Liver (tissue), 9 donors: ENCODE data around the gene TMEM273. TPM values are rescaled to one million over a fixed set of nuclear protein-coding genes. Genes with fewer than 3 reads are reported as not detected.

Source experiments
- DNase-seq: peaks from one replicate; pipeline ENCODE4 v3.0.0-alpha.2; 2017; ENCODE audit warnings: low spot score
- H3K27ac ChIP-seq, 2 donors: one replicate each; pipeline ENCODE4 v1.7.0; 2013; ENCODE audit warnings: inconsistent platforms in 2 of 2, low read length in 2 of 2, control low read depth in 1 of 2, low read depth in 1 of 2, mild to moderate bottlenecking in 1 of 2
- H3K27me3 ChIP-seq, 4 donors: one replicate each; pipeline versions ENCODE4 v1.6.1 to v1.7.0; 2013; ENCODE audit warnings: low read length in 3 of 4, inconsistent platforms in 1 of 4, mild to moderate bottlenecking in 1 of 4, moderate library complexity in 1 of 4; ENCODE audit not compliant: control insufficient read depth in 4 of 4, insufficient read depth in 4 of 4
- H3K36me3 ChIP-seq, 4 donors: one replicate each; pipeline versions ENCODE4 v1.6.1 to v1.7.0; 2013; ENCODE audit warnings: low read length in 3 of 4, mild to moderate bottlenecking in 3 of 4, low read depth in 1 of 4, moderate library complexity in 1 of 4; ENCODE audit not compliant: control insufficient read depth in 4 of 4, insufficient read depth in 3 of 4
- H3K4me1 ChIP-seq, 4 donors: one replicate each; pipeline versions ENCODE4 v1.6.1 to v1.7.0; 2013; ENCODE audit warnings: low read length in 3 of 4, mild to moderate bottlenecking in 3 of 4, moderate library complexity in 1 of 4; ENCODE audit not compliant: control insufficient read depth in 4 of 4, insufficient read depth in 4 of 4
- H3K4me3 ChIP-seq, 3 donors: one replicate each; pipeline versions ENCODE4 v1.6.1 to v1.7.0; 2013; ENCODE audit warnings: low read length in 3 of 3, control low read depth in 1 of 3, low read depth in 1 of 3, mild to moderate bottlenecking in 1 of 3
- H3K9ac ChIP-seq, 2 donors: one replicate each; pipeline ENCODE4 v1.7.0; 2013; ENCODE audit warnings: low read length in 2 of 2, mild to moderate bottlenecking in 2 of 2, moderate library complexity in 2 of 2, control low read depth in 1 of 2, low read depth in 1 of 2
- H3K9me3 ChIP-seq, 4 donors: one replicate each; pipeline versions ENCODE4 v1.6.1 to v1.7.0; 2013; ENCODE audit warnings: low read length in 3 of 4; ENCODE audit not compliant: control insufficient read depth in 4 of 4
- EGR1 ChIP-seq, 2 donors: IDR thresholded peaks; 2 replicates each; pipeline ENCODE4 v1.6.1; 2016 to 2018; ENCODE audit warnings: antibody characterized with exemption in 2 of 2, low read depth in 2 of 2
- FOXA1 ChIP-seq: IDR thresholded peaks from 2 replicates; pipeline ENCODE4 v1.6.1; 2016; ENCODE audit warnings: antibody characterized with exemption
- FOXA2 ChIP-seq: IDR thresholded peaks from 2 replicates; pipeline ENCODE4 v1.6.1; 2016; ENCODE audit warnings: antibody characterized with exemption
- HNF4A ChIP-seq, 2 donors: conservative IDR thresholded peaks; 2 replicates each; pipeline ENCODE4 v1.6.1; 2016; ENCODE audit warnings: antibody characterized with exemption in 2 of 2, mild to moderate bottlenecking in 2 of 2
- HNF4G ChIP-seq: IDR thresholded peaks from 2 replicates; pipeline ENCODE4 v1.6.1; 2016; ENCODE audit warnings: antibody characterized with exemption
- JUND ChIP-seq, 2 donors: IDR thresholded peaks; 2 replicates each; pipeline ENCODE4 v1.6.1; 2016; ENCODE audit warnings: antibody characterized with exemption in 2 of 2
- NR2F2 ChIP-seq: IDR thresholded peaks from 2 replicates; pipeline ENCODE4 v1.6.1; 2016; ENCODE audit warnings: antibody characterized with exemption
- RAD21 ChIP-seq, 2 donors: IDR thresholded peaks; 2 replicates each; pipeline ENCODE4 v1.6.1; 2016; ENCODE audit warnings: antibody characterized with exemption in 2 of 2, mild to moderate bottlenecking in 2 of 2
- REST ChIP-seq: IDR thresholded peaks from 2 replicates; pipeline ENCODE4 v1.6.1; 2016; ENCODE audit warnings: antibody characterized with exemption, mild to moderate bottlenecking
- RXRA ChIP-seq, 2 donors: IDR thresholded peaks; 2 replicates each; pipeline ENCODE4 v1.6.1; 2017 to 2018; ENCODE audit warnings: antibody characterized with exemption in 2 of 2, mild to moderate bottlenecking in 1 of 2
- SP1 ChIP-seq: IDR thresholded peaks from 2 replicates; pipeline ENCODE4 v1.6.1; 2018; ENCODE audit warnings: antibody characterized with exemption, mild to moderate bottlenecking
- TAF1 ChIP-seq: conservative IDR thresholded peaks from 2 replicates; pipeline ENCODE4 v1.6.1; 2016; ENCODE audit warnings: antibody characterized with exemption, mild to moderate bottlenecking
- YY1 ChIP-seq: IDR thresholded peaks from 2 replicates; pipeline ENCODE4 v1.6.1; 2016; ENCODE audit warnings: antibody characterized with exemption, mild to moderate bottlenecking
- ZBTB33 ChIP-seq: IDR thresholded peaks from 2 replicates; pipeline ENCODE4 v1.6.1; 2016; ENCODE audit warnings: antibody characterized with exemption
- WGBS: extraction: QIAGEN DNeasy Blood & Tissue Kit; methylation state at CpG from one replicate; pipeline ENCODE4 v1.1.7; 2013; 5-methylcytosine and 5-hydroxymethylcytosine counted together
- polyA plus RNA-seq, 2 donors: library from polyadenylated mRNA; stranded (reverse) in 1 of 2; unstranded in 1 of 2; fragments of 200-250 nt in 1 of 2; fragments of >200 nt in 1 of 2; fragmentation: Nextera tagmentation in 1 of 2; extraction: Ambion mirVana in 1 of 2; gene quantifications; one replicate each; pipeline versions ENCODE4 v1.2.1 to v1.2.3, GENCODE V29; 2013 to 2015
- total RNA-seq, 2 donors: library from RNA; depleted of rRNA; stranded (reverse); fragments of >200 nt; gene quantifications; one replicate each; pipeline ENCODE4 v1.2.3, GENCODE V29; 2014
- TF ChIP-seq, protein P1 (sequence below): IDR thresholded peaks from 2 replicates; pipeline ENCODE4 v1.6.1; 2016; ENCODE audit warnings: antibody characterized with exemption
- TF ChIP-seq, protein P2 (sequence below): IDR thresholded peaks from 2 replicates; pipeline ENCODE4 v1.6.1; 2016; ENCODE audit warnings: antibody characterized with exemption
- donor health status: healthy.
- donor health status: healthy.
- donor health status: healthy.
- donor health status: healthy.
- donor health status: healthy.

TMEM273 gene
- total and polyA plus RNA-seq, 4 donors = 2.5 to 9.5 (median 4.5) TPM

- TF ChIP-seq, protein P1, sequence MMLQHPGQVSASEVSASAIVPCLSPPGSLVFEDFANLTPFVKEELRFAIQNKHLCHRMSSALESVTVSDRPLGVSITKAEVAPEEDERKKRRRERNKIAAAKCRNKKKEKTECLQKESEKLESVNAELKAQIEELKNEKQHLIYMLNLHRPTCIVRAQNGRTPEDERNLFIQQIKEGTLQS = no peak
- no peak for TF ChIP-seq NR2F2
Measured at GRCh38 chr10:49150426-49150825, 37.8 kb downstream of the TMEM273 start (continued).

DNA sequence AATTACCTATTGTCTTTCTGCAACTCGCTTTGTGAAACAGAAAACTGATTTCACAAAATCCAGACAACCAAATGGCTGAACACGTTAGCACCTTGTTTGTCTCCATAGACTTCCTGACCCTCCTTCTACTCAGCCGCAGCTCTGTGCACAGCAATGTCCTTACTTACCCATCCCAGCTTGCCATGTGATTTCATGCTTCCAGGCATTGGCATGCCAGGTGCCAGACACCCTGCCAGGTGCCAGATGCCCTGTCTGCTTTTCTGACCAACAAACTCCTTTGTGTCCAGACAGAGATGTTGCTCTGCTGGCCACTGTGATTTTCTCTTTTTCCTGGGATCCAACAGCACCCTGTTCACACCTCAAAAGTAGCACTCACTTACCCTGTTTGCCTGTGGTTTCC is 38.3 kb downstream of the TMEM273 start:
- TF ChIP-seq YY1 = no peak
- TF ChIP-seq RAD21 (IDR thresholded peaks at IDR 0.05) = no peak
- no peak for TF ChIP-seq SP1
- TF ChIP-seq HNF4G = no peak
- no peak for TF ChIP-seq REST
- no peak for TF ChIP-seq HNF4A (conservative IDR thresholded peaks at IDR 0.05)
- TF ChIP-seq, protein P1 = no peak
- TF ChIP-seq TAF1 = no peak
- TF ChIP-seq, protein P2, sequence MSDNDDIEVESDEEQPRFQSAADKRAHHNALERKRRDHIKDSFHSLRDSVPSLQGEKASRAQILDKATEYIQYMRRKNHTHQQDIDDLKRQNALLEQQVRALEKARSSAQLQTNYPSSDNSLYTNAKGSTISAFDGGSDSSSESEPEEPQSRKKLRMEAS = no peak
- no peak for TF ChIP-seq NR2F2
- no peak for TF ChIP-seq ZBTB33
- no peak for TF ChIP-seq FOXA1
- no peak for TF ChIP-seq EGR1 (IDR thresholded peaks at IDR 0.05; ENCODE audit: low read depth in 2 of 2)
- Histone ChIP-seq H3K9me3 (peaks cover 0 to 2% (median 0%) of the 10 kb centered on the region in 4 donors), H3K4me3 (no peak overlapping the region), H3K9ac (no peak overlapping the region), H3K27ac (no peak overlapping the region), H3K36me3 (no peaks in the 10 kb centered on the region), H3K4me1 (no peaks in the 10 kb centered on the region), H3K27me3 (no peaks in the 10 kb centered on the region)
- 86% methylated on average over 3 of the region's 3 CpGs for WGBS
- DNase-seq = no peak

GRCh38 chr10:49144058-49144720 is 44.0 kb downstream of the TMEM273 start:
- Histone ChIP-seq H3K4me1 (no peaks in the 10 kb centered on the region), H3K9ac (no peak overlapping the region), H3K9me3 (peaks cover 0 to 2% (median 0%) of the 10 kb centered on the region in 4 donors), H3K36me3 (no peaks in the 10 kb centered on the region), H3K27me3 (no peaks in the 10 kb centered on the region), H3K27ac (no peak overlapping the region), H3K4me3 (no peak overlapping the region)
- WGBS = 88% methylated on average over 2 of the region's 2 CpGs
- DNase-seq = no peak
- TF ChIP-seq HNF4A (conservative IDR thresholded peaks at IDR 0.05) (no peak), SP1 (no peak), ZBTB33 (no peak), YY1 (no peak), EGR1 (IDR thresholded peaks at IDR 0.05; ENCODE audit: low read depth in 2 of 2) (no peak), RAD21 (IDR thresholded peaks at IDR 0.05) (no peak), NR2F2 (no peak), JUND (IDR thresholded peaks at IDR 0.05) (no peak), RXRA (IDR thresholded peaks at IDR 0.05) (no peak), HNF4G (no peak), FOXA2 (no peak)
- TF ChIP-seq, protein P2 = no peak
- TF ChIP-seq, protein P1 = no peak
